GM12892 (cell line): ENCODE results near the gene SLC22A12.

Source experiments
- POLR2A ChIP-seq: IDR thresholded peaks from 2 replicates; pipeline ENCODE4 v1.6.1; 2011; ENCODE audit warnings: low read depth, low read length, control low read depth
- POLR2AphosphoS5 ChIP-seq: IDR thresholded peaks from 2 replicates; pipeline ENCODE4 v1.6.1; 2011; ENCODE audit warnings: low read depth, low read length, control low read depth
- TAF1 ChIP-seq: IDR thresholded peaks from 2 replicates; pipeline ENCODE4 v1.6.1; 2011; ENCODE audit warnings: low read depth, mild to moderate bottlenecking, control low read depth, low read length, borderline replicate concordance

DNA sequence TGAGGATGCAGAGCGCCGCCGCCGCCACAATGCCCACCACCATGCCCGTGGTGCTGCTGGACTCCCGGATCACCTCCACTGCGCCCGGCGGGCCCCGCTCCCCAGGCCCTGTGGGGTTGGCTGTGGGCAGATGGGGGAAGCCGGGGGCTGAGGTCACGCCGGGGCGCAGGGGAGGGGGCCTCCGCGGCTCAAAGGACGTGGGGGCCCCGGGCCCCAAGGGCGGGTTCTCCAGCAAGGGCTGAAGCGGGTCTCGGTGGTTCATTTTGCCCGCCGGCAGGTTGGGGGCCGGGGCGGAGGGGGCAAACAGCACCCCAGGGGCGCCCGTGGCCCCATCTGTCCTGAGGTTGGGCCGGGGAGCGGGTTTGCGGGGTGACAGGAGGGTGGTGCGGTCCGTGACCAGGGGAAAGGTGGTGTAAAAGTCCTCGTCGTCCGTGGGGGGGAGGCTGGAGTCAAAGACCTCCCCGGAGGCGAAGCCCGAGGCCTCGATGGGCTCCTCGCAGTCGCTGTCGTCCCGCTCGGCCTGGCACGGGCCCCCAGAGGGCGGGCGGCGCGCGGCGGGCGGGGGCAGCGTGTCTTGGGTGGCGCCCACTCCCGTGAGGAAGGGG is 16.5 kb downstream of the SLC22A12 start:
- no peak for TF ChIP-seq POLR2AphosphoS5
- TF ChIP-seq TAF1 = no peak
- TF ChIP-seq POLR2A = no peak
